Stimulated activated naive B cell treated with anti-CD40 and anti-IgM and Interleukin-4, amounts not matched to agents 10 μg/mL and 1 μg/mL and 100 μg/mL, for 72 hours (primary cell): ENCODE results near the gene UBE4A.

ENCODE experiments used
- ATAC-seq, 2 donors: fragments of 150-1000 bp; cut with Tn5 transposase; replicated peaks; 2 replicates each; pipeline ENCODE4 v1.10.0; 2021; ENCODE audit warnings: moderate library complexity in 1 of 2
- DNase-seq: peaks from one replicate; pipeline ENCODE4 v3.0.0; 2021
- H3K27ac Mint-ChIP-seq: one replicate; pipeline ENCODE4 v1.8.0; 2022; ENCODE audit warnings: mild to moderate bottlenecking, mixed read lengths
- H3K27me3 Mint-ChIP-seq, 2 donors: one replicate each; pipeline ENCODE4 v1.8.0; 2022; ENCODE audit warnings: mixed read lengths in 2 of 2
- H3K36me3 Mint-ChIP-seq, 2 donors: one replicate each; pipeline ENCODE4 v1.8.0; 2022; ENCODE audit warnings: mixed read lengths in 2 of 2, mild to moderate bottlenecking in 1 of 2
- H3K4me1 Mint-ChIP-seq, 2 donors: one replicate each; pipeline ENCODE4 v1.8.0; 2022; ENCODE audit warnings: mixed read lengths in 2 of 2, mild to moderate bottlenecking in 1 of 2
- H3K4me3 Mint-ChIP-seq, 2 donors: one replicate each; pipeline ENCODE4 v1.8.0; 2022; ENCODE audit warnings: mild to moderate bottlenecking in 2 of 2, mixed read lengths in 2 of 2, moderate library complexity in 1 of 2
- H3K9me3 Mint-ChIP-seq, 2 donors: one replicate each; pipeline ENCODE4 v1.8.0; 2022; ENCODE audit warnings: mixed read lengths in 2 of 2, mild to moderate bottlenecking in 1 of 2

UBE4A gene

DNA sequence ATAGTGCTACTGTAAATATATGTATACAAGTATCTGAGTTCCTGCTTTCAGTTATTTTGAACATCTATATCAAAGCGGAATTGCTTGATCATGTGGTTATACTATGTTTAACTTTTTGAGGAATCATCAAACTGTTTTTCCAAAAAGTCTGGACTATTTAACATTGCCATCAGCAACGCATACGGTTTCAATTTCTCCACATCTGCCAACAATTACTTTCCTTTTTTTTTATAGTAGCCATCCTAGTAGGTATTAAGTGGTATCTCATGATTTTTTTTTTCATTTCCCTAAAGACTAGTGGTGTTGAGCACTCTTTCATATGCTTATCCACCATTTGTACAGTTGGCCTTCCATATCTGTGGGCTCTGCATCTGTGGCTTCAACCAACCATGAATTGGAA, 1.3 kb upstream of the UBE4A start:
- H3K4me3 Mint-ChIP-seq: no peak overlapping the region
- peaks cover 0 to 2% of the 10 kb centered on the region in 2 donors for H3K9me3 Mint-ChIP-seq
- peaks cover 17 to 33% of the 10 kb centered on the region in 2 donors for H3K4me1 Mint-ChIP-seq
- ATAC-seq (no peak), DNase-seq (no peak)
- no peak overlapping the region for H3K27ac Mint-ChIP-seq
- no peaks in the 10 kb centered on the region for H3K27me3 Mint-ChIP-seq
- H3K36me3 Mint-ChIP-seq: peaks cover 6 to 12% of the 10 kb centered on the region in 2 donors

- H3K27ac Mint-ChIP-seq: no peak overlapping the region
- DNase-seq: no peak
- ATAC-seq: no peak
- no peaks in the 10 kb centered on the region for H3K9me3 Mint-ChIP-seq
- peaks cover 16 to 31% of the 10 kb centered on the region in 2 donors for H3K4me1 Mint-ChIP-seq
- H3K27me3 Mint-ChIP-seq: no peaks in the 10 kb centered on the region
- H3K4me3 Mint-ChIP-seq: no peak overlapping the region
- H3K36me3 Mint-ChIP-seq: peaks cover 28 to 43% of the 10 kb centered on the region in 2 donors
Measured at GRCh38 chr11:118364956-118365615, 5.7 kb downstream of the UBE4A start.

DNA sequence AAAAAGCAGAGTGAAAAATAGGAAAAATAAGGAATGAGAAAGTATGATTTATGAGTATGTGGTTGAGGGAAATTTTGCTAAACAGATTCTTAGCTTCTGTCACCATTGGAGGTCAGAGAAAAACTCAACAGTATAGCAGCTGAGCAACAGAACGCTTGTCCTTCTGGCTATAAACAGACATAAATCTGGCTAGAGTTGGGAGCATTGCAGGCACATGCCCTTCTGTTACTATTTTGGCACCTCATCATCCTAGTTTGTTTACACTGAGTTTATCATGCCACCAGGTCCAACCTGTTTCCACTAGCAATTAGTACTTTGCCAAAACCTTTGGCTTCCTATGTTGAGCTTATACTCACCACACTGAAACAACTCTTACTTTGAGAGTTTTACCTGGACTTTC, 6.9 kb downstream of the UBE4A start:
- Mint-ChIP-seq H3K4me3 (no peak overlapping the region), H3K9me3 (no peaks in the 10 kb centered on the region), H3K27me3 (no peaks in the 10 kb centered on the region), H3K4me1 (peaks cover 16 to 23% of the 10 kb centered on the region in 2 donors), H3K27ac (no peak overlapping the region), H3K36me3 (peaks cover 31 to 47% of the 10 kb centered on the region in 2 donors)
- ATAC-seq (no peak), DNase-seq (no peak)

GRCh38 chr11:118370774-118371173, 11.4 kb downstream of the UBE4A start:
- Mint-ChIP-seq H3K9me3 (no peaks in the 10 kb centered on the region), H3K4me3 (no peak overlapping the region), H3K4me1 (no peaks in the 10 kb centered on the region), H3K27ac (no peak overlapping the region), H3K27me3 (no peaks in the 10 kb centered on the region), H3K36me3 (peaks cover 48 to 66% of the 10 kb centered on the region in 2 donors)
- no peak for ATAC-seq
- DNase-seq: no peak

DNA sequence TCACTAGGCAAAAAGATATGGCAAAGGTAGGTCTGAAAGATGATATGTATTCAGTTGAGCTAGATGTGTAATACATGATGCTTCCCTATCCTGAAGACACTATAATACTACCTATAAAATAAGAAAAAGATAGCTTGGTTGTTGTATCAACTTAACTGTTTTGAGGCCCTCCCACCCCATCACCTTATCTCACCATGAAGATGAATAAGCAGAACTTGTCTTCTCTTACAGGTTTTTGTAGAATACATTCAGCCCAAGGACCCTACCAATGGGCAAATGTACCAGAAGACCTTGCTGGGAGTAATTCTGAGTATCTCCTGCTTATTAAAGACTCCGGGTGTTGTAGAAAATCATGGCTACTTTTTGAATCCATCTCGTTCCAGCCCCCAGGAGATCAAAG, 13.9 kb downstream of the UBE4A start:
- ATAC-seq (no peak), DNase-seq (no peak)
- no peaks in the 10 kb centered on the region for H3K9me3 Mint-ChIP-seq
- H3K4me3 Mint-ChIP-seq: no peak overlapping the region
- no peaks in the 10 kb centered on the region for H3K4me1 Mint-ChIP-seq
- H3K27ac Mint-ChIP-seq: no peak overlapping the region
- H3K36me3 Mint-ChIP-seq: peaks cover 42 to 65% of the 10 kb centered on the region in 2 donors
- no peaks in the 10 kb centered on the region for H3K27me3 Mint-ChIP-seq

- Mint-ChIP-seq H3K36me3 (peaks cover 44 to 59% of the 10 kb centered on the region in 2 donors), H3K4me3 (no peak overlapping the region), H3K27me3 (no peaks in the 10 kb centered on the region), H3K9me3 (no peaks in the 10 kb centered on the region), H3K4me1 (no peaks in the 10 kb centered on the region), H3K27ac (no peak overlapping the region)
- no peak for ATAC-seq
- DNase-seq: no peak
Measured at GRCh38 chr11:118373871-118374270, 14.5 kb downstream of the UBE4A start.

- Mint-ChIP-seq H3K27ac (no peak overlapping the region), H3K4me1 (no peaks in the 10 kb centered on the region), H3K4me3 (no peak overlapping the region), H3K27me3 (no peaks in the 10 kb centered on the region), H3K36me3 (peaks cover 46 to 56% of the 10 kb centered on the region in 2 donors), H3K9me3 (no peaks in the 10 kb centered on the region)
- DNase-seq (no peak), ATAC-seq (no peak)
Measured at GRCh38 chr11:118374729-118375128, 15.3 kb downstream of the UBE4A start.

- H3K36me3 Mint-ChIP-seq: peaks cover 49 to 56% of the 10 kb centered on the region in 2 donors
- no peaks in the 10 kb centered on the region for H3K4me1 Mint-ChIP-seq
- no peaks in the 10 kb centered on the region for H3K9me3 Mint-ChIP-seq
- ATAC-seq (no peak), DNase-seq (no peak)
- no peak overlapping the region for H3K4me3 Mint-ChIP-seq
- no peak overlapping the region for H3K27ac Mint-ChIP-seq
- no peaks in the 10 kb centered on the region for H3K27me3 Mint-ChIP-seq
Measured at GRCh38 chr11:118375978-118376377, 16.6 kb downstream of the UBE4A start.

- H3K36me3 Mint-ChIP-seq: peaks cover 35 to 46% of the 10 kb centered on the region in 2 donors
- no peak for DNase-seq
- no peak overlapping the region for H3K4me3 Mint-ChIP-seq
Measured at GRCh38 chr11:118379497-118379896, 20.1 kb downstream of the UBE4A start.

DNA sequence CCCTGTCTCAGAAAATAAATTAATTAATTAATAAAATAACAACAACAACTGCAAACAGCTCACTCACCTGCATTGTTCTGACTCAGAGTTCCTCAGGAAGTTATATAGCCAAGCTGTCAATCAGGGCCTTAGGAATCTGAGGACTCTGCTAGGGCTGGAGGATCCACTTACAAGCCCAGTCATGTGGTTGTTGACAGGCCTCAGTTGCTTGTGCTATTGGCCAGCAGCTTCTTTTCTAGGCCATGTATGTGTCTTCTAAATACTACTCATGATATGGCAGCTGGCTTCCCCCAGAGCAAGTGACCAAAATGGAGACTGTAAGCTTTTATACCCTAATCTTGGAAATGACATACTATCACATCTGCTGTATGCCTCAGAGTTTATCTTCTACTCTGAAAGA, 21.2 kb downstream of the UBE4A start:
- H3K4me3 Mint-ChIP-seq: no peak overlapping the region
- no peaks in the 10 kb centered on the region for H3K9me3 Mint-ChIP-seq
- DNase-seq (no peak), ATAC-seq (no peak)
- H3K4me1 Mint-ChIP-seq: no peaks in the 10 kb centered on the region
- peaks cover 31 to 50% of the 10 kb centered on the region in 2 donors for H3K36me3 Mint-ChIP-seq
- no peaks in the 10 kb centered on the region for H3K27me3 Mint-ChIP-seq
- no peak overlapping the region for H3K27ac Mint-ChIP-seq

More at GRCh38 chr11:118379497-118379896, 20.1 kb downstream of the UBE4A start:
- no peak for ATAC-seq
- H3K9me3 Mint-ChIP-seq: no peaks in the 10 kb centered on the region
- no peaks in the 10 kb centered on the region for H3K4me1 Mint-ChIP-seq
- no peaks in the 10 kb centered on the region for H3K27me3 Mint-ChIP-seq
- no peak overlapping the region for H3K27ac Mint-ChIP-seq

GRCh38 chr11:118382954-118383353, 23.6 kb downstream of the UBE4A start:
- DNase-seq (no peak), ATAC-seq (no peak)
- Mint-ChIP-seq H3K36me3 (peaks cover 39 to 57% of the 10 kb centered on the region in 2 donors), H3K4me3 (no peak overlapping the region), H3K4me1 (no peaks in the 10 kb centered on the region), H3K27ac (no peak overlapping the region), H3K27me3 (no peaks in the 10 kb centered on the region), H3K9me3 (no peaks in the 10 kb centered on the region)

- Mint-ChIP-seq H3K4me1 (no peaks in the 10 kb centered on the region), H3K4me3 (no peak overlapping the region), H3K27me3 (no peaks in the 10 kb centered on the region), H3K9me3 (no peaks in the 10 kb centered on the region), H3K36me3 (peaks cover 39 to 57% of the 10 kb centered on the region in 2 donors), H3K27ac (no peak overlapping the region)
- ATAC-seq (no peak), DNase-seq (no peak)
Measured at GRCh38 chr11:118383657-118384056, 24.3 kb downstream of the UBE4A start.

DNA sequence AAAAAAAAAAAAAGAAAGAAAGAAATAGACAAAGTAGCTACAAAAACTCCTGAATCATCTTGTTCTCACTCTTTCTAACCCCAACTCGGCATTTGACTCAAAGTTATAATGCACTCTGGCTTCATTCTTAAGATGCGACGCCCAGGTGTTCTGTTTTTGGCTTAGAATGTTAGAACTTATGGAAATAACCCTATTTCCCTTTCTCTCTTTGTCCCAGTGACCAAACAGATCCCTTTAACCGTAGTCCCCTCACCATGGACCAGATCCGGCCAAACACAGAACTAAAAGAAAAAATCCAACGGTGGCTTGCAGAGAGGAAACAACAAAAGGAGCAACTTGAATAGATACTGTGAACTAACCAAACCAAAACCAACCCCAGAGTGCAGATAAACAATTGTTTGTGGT, 36.7 kb downstream of the UBE4A start:
- H3K27ac Mint-ChIP-seq: peak overlapping the region; percentile 78
- no peak for ATAC-seq
- peaks cover 11 to 28% of the 10 kb centered on the region in 2 donors for H3K36me3 Mint-ChIP-seq
- DNase-seq: no peak
- H3K27me3 Mint-ChIP-seq: no peaks in the 10 kb centered on the region
- peaks cover 16% of the 10 kb centered on the region in 2 donors for H3K4me1 Mint-ChIP-seq
- no peak overlapping the region for H3K4me3 Mint-ChIP-seq
- no peaks in the 10 kb centered on the region for H3K9me3 Mint-ChIP-seq

GRCh38 chr11:118397448-118397847, 38.0 kb downstream of the UBE4A start:
- DNase-seq (no peak), ATAC-seq (no peak)
- no peak overlapping the region for H3K4me3 Mint-ChIP-seq
- no peak overlapping the region for H3K27ac Mint-ChIP-seq
- H3K9me3 Mint-ChIP-seq: no peaks in the 10 kb centered on the region
- peaks cover 8 to 35% of the 10 kb centered on the region in 2 donors for H3K36me3 Mint-ChIP-seq
- no peaks in the 10 kb centered on the region for H3K27me3 Mint-ChIP-seq
- peaks cover 16 to 20% of the 10 kb centered on the region in 2 donors for H3K4me1 Mint-ChIP-seq

- no peaks in the 10 kb centered on the region for H3K9me3 Mint-ChIP-seq
- H3K36me3 Mint-ChIP-seq: peaks cover 7 to 37% of the 10 kb centered on the region in 2 donors
- H3K27me3 Mint-ChIP-seq: no peaks in the 10 kb centered on the region
- H3K4me1 Mint-ChIP-seq: peaks cover 18 to 29% of the 10 kb centered on the region in 2 donors
- no peak for DNase-seq
- H3K27ac Mint-ChIP-seq: peak overlapping the region; percentile 37
- no peak overlapping the region for H3K4me3 Mint-ChIP-seq
- peak in 1 of 2 donors; percentile 34 for ATAC-seq
Measured at GRCh38 chr11:118398791-118399559, 39.6 kb downstream of the UBE4A start.
